HAP-1 (cell line): Measurements from ENCODE around the gene MEF2C.

Experiments used
- DNase-seq, 2 experiments: peaks; one replicate each; pipeline ENCODE4 v3.0.0-alpha.2; 2016 to 2020; ENCODE audit warnings: low spot score in 2 of 2
- H3K27me3 ChIP-seq: fragments of 250-450 bp; sonication (Bioruptor Pico); 2 replicates; pipeline ENCODE4 v1.5.1; 2020; ENCODE audit warnings: low read depth, mild to moderate bottlenecking, moderate library complexity
- H3K36me3 ChIP-seq: fragments of 250-450 bp; sonication (Bioruptor Pico); replicated peaks from 2 replicates; pipeline ENCODE4 v1.5.1; 2020; ENCODE audit warnings: mild to moderate bottlenecking
- H3K4me1 ChIP-seq: fragments of 250-450 bp; sonication (Bioruptor Pico); 2 replicates; pipeline ENCODE4 v1.5.1; 2020; ENCODE audit warnings: mild to moderate bottlenecking
- H3K4me3 ChIP-seq: fragments of 250-450 bp; sonication (Bioruptor Pico); 2 replicates; pipeline ENCODE4 v1.5.1; 2020; ENCODE audit warnings: mild to moderate bottlenecking, moderate library complexity
- H3K9me3 ChIP-seq: fragments of 250-450 bp; sonication (Bioruptor Pico); 2 replicates; pipeline ENCODE4 v1.5.1; 2020; ENCODE audit warnings: mild to moderate bottlenecking, moderate library complexity
- in situ Hi-C: fragments of 300-500 bp; cut with MboI; formaldehyde crosslinking; loops from 3 replicates; pipeline ENCODE4 v1.14.3; 2020; ENCODE audit warnings: low sequenced_read_pairs, inconsistent platforms, mixed read lengths

MEF2C gene

DNA sequence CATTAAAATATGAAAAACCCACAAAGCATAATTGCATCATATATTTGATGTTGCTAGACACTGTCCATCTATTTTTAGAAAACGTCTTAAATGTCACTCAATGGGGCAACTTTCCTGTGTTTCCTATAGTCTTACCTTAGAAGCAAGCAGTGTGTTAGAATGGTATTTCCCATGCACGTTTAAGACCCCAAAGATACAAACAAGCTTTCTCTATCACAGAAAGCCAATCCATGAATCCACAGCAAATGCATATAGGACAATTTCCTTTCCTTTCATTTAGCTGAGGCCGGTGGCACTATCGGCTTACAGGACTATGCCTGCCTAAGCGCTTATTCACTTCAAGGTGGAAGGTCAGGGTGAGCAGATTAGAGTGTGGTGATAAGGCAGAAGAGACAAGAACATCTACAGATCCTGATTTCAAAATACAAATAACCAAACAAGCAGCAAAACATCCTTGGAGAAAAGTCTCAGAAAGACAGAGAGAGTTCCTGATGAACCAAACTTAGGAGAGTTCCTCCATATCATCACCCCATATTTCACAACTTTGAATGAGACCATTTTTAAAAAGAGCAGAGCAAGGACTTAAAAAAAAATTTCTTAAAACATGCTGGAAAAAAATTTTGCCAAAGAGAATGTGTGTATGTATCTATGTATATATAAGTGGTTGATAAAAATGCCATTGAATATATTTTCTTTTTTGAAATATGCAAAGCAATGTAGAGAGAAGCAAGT, 57.2 kb downstream of the MEF2C start:
- no peaks in the 10 kb centered on the region for H3K27me3 ChIP-seq
- DNase-seq: no peak
- H3K9me3 ChIP-seq: no peaks in the 10 kb centered on the region
- in situ Hi-C loops: no loop called here
- H3K4me1 ChIP-seq: peaks cover 45% of the 10 kb centered on the region
- no peak overlapping the region for H3K4me3 ChIP-seq
- H3K36me3 ChIP-seq: peaks cover 6% of the 10 kb centered on the region

DNA sequence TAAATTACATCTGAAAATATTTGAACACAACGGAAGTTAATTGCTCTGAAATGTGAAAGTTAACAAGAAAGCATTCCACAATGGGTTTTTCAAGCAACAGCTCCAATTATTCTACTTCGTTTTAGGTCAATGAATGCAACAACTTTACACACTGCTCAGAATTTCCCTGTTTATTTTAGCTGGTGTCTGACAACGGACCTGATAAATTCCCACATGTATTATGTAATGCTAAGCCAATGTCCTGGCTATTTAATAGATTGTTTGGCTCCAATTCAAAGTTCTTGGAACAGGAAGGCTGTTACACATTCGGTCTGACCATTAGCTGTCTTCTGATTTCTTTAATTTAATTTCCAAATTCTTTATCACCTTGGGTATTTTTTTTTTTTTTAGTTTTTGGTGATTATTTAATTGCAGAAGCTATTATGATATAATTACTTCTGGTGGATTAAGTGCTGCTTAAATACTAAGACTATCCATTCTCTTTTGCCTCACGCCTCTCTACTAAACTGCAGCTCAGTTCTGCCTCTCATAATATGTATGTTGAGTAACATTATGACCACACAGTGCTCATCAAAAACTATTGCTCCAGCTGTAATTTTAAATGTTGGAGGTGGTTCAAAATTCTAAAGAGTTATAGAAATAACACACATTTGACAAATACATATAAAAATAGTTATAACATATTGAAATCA, 57.9 kb downstream of the MEF2C start:
- peaks cover 45% of the 10 kb centered on the region for H3K4me1 ChIP-seq
- in situ Hi-C loops: no loop called here
- H3K4me3 ChIP-seq: no peak overlapping the region

DNA sequence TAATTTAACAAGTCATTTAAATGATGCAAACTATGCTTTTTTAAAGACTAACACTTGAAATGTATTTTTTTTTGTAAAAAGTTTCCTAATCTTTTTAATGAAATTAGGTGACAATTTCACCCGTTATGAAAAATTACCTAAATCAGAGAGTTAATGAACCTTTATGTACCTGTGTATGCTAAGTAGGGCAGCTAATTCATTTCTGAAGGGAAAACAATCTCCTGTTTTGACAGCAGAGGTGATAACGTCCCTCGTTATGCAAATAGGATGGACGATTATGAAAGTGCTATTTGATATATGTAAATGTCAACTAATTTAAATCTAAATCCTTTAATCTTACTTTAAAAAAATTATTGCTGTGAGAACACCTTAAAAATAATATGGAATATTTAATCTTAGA, 58.8 kb downstream of the MEF2C start:
- Histone ChIP-seq H3K9me3 (no peaks in the 10 kb centered on the region), H3K4me3 (no peak overlapping the region), H3K36me3 (peaks cover 6% of the 10 kb centered on the region), H3K27me3 (no peaks in the 10 kb centered on the region), H3K4me1 (peaks cover 45% of the 10 kb centered on the region)
- in situ Hi-C loops: no loop called here
- DNase-seq: no peak

More for the DNA sequence above, 57.9 kb downstream of the MEF2C start:
- DNase-seq: peak in 1 of 2 experiments; percentile 55
- H3K9me3 ChIP-seq: no peaks in the 10 kb centered on the region
- no peaks in the 10 kb centered on the region for H3K27me3 ChIP-seq
- peaks cover 6% of the 10 kb centered on the region for H3K36me3 ChIP-seq

DNA sequence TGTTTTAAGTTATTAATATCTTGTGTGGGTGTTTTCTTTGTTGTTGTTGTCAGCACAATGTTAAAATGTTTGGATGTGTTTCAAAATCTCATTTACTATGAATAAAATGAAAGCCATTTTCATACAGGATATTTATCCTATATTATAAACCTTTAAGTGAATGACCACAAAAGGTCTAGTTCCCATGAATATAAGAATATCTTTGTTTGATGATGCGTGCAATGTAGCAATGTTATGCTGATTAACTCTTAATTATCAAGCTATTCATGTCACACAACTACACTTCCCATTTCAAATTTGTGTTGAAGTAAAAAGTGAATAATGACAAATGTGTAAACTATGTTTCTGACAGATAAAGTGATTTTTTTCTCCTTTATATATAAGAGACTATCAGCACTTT, 59.8 kb downstream of the MEF2C start:
- Histone ChIP-seq H3K9me3 (no peaks in the 10 kb centered on the region), H3K4me3 (no peak overlapping the region), H3K27me3 (no peaks in the 10 kb centered on the region), H3K4me1 (peaks cover 45% of the 10 kb centered on the region), H3K36me3 (peaks cover 6% of the 10 kb centered on the region)
- in situ Hi-C loops: no loop called here
- no peak for DNase-seq

DNA sequence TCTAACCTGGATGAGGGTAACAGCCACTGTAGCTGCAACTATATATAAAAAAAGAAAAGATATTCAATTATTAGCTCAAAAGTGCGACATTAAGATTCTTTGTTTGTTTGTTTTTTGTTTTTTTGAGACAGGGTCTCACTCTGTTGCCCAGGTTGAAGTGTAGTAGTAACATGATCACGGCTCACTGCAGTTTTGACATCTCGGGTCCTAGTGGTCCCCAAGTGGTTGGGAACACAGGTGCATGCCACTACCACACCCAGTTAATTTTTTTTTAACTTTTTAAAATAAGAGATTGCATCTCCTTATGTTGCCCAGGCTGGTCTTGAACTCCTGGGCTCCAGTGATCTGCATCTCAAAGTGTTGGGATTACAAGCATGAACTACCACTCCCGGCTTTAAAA, 61.8 kb downstream of the MEF2C start:
- no peaks in the 10 kb centered on the region for H3K27me3 ChIP-seq
- H3K4me3 ChIP-seq: no peak overlapping the region
- no peak for DNase-seq
- H3K9me3 ChIP-seq: no peaks in the 10 kb centered on the region
- H3K4me1 ChIP-seq: peaks cover 35% of the 10 kb centered on the region
- H3K36me3 ChIP-seq: peaks cover 6% of the 10 kb centered on the region
- in situ Hi-C loops: no loop called here

DNA sequence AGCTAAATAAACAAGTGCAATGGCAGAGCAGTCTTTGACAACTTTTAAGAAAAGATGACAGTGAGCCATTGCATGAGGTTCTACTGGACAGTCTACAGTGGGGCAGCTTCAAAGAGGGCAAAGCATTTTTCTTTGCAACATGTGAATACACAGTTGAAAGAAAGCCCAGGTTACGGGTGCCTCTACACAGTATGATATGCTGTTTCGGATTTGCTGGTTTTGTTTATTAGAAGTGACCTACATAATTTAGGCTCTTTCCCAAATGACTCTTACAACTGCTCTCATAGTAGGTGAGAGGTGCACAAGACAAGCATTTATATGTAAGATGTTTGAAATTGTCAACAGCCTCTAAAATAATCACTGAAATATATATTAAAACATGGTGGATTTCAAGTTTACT, 62.4 kb downstream of the MEF2C start:
- in situ Hi-C loops: no loop called here
- DNase-seq: no peak
- H3K4me1 ChIP-seq: peaks cover 35% of the 10 kb centered on the region
- H3K27me3 ChIP-seq: no peaks in the 10 kb centered on the region
- H3K36me3 ChIP-seq: peaks cover 6% of the 10 kb centered on the region
- H3K9me3 ChIP-seq: no peaks in the 10 kb centered on the region
- H3K4me3 ChIP-seq: no peak overlapping the region

DNA sequence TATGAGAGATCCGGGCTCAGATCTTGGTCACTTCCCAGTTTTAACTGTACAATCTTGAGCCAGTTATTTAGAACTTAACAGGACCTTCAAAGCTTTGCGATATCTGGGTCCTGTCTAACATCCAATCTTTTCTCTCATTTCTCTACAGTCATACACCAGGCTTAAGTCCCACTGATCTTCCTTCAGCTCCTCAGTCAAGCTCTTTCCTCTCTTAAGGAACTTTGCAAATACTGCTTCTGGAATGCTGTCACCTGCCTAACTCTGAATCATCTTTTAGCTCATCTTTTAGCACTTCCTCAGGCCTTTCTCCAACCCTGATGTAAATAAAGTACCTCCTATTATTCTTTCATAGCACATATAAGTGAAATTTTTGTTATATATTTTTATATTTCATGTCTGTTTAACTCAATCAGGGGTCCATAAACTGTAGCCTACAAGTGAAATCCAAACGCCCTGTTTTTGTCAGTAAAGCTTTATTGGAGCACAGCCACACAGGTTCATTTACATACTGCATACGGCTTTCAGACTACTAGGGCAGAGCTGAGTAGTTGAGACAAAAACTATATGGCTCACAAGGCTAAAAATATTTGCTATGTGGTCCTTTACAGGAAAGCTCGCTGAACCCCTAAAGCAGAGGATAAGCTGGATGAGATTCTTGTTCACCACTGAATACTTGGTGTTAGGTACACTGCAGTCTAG, 63.5 kb downstream of the MEF2C start:
- DNase-seq: no peak
- Histone ChIP-seq H3K4me3 (no peak overlapping the region), H3K36me3 (peaks cover 6% of the 10 kb centered on the region), H3K9me3 (no peaks in the 10 kb centered on the region), H3K27me3 (no peaks in the 10 kb centered on the region), H3K4me1 (peaks cover 35% of the 10 kb centered on the region)
- in situ Hi-C loops: no loop called here

DNA sequence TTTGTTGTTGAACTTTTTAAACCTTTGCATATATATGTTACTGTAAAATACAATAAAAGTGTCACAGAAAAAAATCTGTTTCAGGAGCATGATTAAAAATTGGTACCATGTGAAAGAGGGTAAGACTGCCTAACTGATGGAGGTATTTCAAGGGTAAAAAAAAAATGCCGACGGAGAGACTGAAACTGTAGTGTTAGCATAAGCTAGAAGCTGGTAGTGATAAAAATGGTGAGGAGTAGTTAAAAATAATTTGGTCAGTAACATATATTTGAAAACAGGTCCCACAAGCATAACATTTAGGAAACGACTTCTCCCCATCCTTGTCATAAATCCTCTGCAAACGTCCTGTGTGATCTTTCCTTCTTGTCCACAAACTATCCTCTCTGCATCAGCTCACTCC, 64.7 kb downstream of the MEF2C start:
- H3K4me3 ChIP-seq: no peak overlapping the region
- peaks cover 6% of the 10 kb centered on the region for H3K36me3 ChIP-seq
- H3K27me3 ChIP-seq: no peaks in the 10 kb centered on the region
- peaks cover 30% of the 10 kb centered on the region for H3K4me1 ChIP-seq
- no peaks in the 10 kb centered on the region for H3K9me3 ChIP-seq
- in situ Hi-C loops: no loop called here
- no peak for DNase-seq

DNA sequence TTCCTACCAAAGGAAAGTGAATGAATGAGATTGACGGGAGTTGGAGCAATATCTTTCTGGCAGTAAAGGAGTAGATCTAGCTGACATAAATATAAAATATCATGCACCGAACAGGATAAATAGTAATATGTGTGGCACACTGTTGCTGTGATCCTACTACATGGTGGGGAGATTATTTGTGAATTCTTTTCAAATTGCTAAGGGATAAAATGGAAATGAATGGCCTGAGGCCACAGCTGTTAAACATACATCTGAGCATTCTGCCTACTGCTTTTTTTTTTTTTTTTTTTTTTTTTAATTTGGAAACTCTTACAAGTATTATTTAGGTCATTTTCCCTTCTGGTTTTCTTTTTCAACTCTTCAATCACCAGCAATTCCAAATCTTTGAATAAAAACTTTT, 66.8 kb downstream of the MEF2C start:
- Histone ChIP-seq H3K27me3 (no peaks in the 10 kb centered on the region), H3K9me3 (no peaks in the 10 kb centered on the region), H3K4me1 (peaks cover 28% of the 10 kb centered on the region), H3K36me3 (no peaks in the 10 kb centered on the region), H3K4me3 (no peak overlapping the region)
- peak; percentile 24 to 42 for DNase-seq
- in situ Hi-C loops: no loop called here

DNA sequence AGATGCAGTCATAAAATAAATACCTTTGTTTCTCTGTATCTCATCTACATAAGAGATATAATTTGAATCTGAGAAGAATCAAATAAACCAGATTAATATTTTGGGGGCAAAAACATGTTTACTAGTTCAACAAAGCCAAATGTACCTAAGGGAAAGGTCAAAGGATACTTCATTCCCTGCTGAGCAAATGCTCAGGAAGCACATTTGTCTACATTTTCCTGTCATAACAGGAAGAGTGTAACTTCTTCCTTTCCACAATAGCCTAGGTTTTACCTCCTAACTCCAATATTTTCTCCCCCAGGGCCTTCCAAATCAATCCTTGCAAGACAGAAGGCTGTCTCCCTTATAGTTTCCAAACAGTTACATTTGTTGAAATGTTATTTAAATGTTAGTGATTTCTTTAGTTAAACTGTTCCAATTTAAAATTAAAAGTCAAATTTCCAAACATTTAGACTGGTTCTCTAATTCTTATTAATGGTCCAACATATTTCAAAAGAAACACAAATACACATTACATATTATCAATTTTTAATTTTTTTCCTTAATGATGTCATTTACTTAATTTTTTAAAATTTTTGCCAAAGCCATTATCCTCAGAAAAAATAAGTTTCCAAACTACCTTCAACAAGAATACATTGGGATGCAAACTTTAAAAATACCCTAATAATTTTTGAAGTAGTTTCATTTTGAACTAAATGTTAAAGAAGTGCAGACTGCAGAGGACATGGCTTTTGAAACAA, 67.8 kb downstream of the MEF2C start:
- Histone ChIP-seq H3K9me3 (no peaks in the 10 kb centered on the region), H3K4me1 (peaks cover 28% of the 10 kb centered on the region), H3K4me3 (no peak overlapping the region), H3K36me3 (no peaks in the 10 kb centered on the region), H3K27me3 (no peaks in the 10 kb centered on the region)
- no peak for DNase-seq
- in situ Hi-C loops: no loop called here

DNA sequence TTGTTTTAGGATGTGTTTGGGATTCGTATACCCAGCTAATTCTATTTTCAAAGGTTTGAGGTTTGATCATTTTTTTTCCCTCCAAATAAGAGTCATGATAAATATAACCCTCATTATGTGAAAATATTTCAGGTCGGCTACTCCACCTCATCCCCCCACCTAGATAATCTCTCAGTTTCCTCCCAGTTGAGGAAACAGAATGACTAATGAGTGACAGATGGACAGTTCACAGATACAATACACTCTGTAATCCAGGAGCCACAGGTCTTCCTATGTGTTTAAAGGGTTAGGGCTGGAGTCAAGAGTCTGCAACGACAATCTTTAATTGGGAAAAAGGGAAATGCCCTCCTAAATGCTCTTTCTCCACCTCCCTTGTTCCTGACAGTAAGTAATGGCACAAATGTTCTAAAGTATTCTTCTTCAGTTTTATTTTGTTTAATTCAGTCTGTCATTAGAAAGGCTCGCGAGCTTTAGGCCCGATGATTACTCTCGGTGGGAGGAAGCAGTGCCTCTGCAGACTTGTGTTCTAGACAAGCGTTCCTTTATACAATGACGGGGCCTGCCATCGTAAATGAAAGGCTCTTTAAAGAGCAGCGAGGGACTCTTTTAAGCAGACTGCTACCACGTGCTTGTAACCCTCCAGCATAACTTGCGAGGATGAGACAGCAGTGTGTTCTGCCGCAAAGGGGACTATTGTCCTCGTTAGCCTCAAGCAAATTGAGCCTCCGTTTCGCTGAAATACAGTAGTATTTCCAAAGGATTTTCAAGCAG, 69.0 kb downstream of the MEF2C start:
- Histone ChIP-seq H3K36me3 (no peaks in the 10 kb centered on the region), H3K9me3 (no peaks in the 10 kb centered on the region), H3K27me3 (no peaks in the 10 kb centered on the region), H3K4me3 (no peak overlapping the region), H3K4me1 (peaks cover 28% of the 10 kb centered on the region)
- in situ Hi-C loops: no loop called here
- peak in 1 of 2 experiments; percentile 39 for DNase-seq

DNA sequence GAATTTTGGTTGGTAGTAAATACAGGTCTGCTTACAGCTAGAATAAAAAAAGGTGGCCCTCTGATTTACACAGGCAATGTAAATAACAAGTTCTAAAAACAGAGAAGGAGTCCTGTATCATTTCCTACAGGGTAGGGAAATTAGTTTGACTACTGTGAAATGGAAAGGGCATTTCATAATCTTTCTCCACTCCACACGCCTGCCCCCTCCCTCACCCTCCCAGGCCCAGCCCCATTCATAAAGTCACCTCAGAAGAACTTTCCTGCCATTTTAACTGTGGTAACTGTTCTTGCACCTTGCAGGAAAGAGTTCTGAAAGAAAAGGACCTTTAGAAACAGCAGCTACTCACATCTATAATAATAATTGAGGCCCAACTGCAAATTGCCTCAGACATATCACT, 69.7 kb downstream of the MEF2C start:
- DNase-seq: no peak
- Histone ChIP-seq H3K4me3 (no peak overlapping the region), H3K4me1 (peaks cover 28% of the 10 kb centered on the region), H3K9me3 (no peaks in the 10 kb centered on the region), H3K36me3 (no peaks in the 10 kb centered on the region), H3K27me3 (no peaks in the 10 kb centered on the region)
- in situ Hi-C loops: no loop called here

DNA sequence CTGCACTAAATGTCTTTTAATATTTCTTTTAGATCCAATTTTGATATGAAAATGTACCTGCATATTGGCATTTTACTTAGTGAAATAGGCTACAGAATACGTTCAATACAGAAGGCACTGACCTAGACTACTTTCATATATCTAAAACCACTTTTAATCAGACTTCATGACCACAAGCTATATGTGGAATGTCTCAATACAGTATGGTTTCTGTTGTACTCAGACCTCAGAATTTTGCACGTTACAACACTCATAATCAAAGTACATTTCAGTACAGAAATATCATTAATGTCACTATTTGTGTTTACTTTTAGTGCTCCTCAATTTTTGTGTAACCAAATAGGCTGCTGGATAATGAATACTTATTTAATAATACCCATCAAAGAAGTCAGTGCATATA, 74.8 kb downstream of the MEF2C start:
- no peaks in the 10 kb centered on the region for H3K4me1 ChIP-seq
- no peaks in the 10 kb centered on the region for H3K27me3 ChIP-seq
- no peak overlapping the region for H3K4me3 ChIP-seq
- no peak for DNase-seq
- peaks cover 4% of the 10 kb centered on the region for H3K36me3 ChIP-seq
- in situ Hi-C loops: no loop called here
- no peaks in the 10 kb centered on the region for H3K9me3 ChIP-seq
